ENCODE measurements around the gene APBB3. TPM values are rescaled to one million over a fixed set of nuclear protein-coding genes. Genes with fewer than 3 reads are reported as not detected.
"Not testable (repeated sequence)": the region's sequence is repeated elsewhere in the genome, so short reads cannot be mapped to it uniquely, and the experiment has no call there.

APBB3 gene
- 3.3 and 6.7 TPM in 2 replicates for total RNA-seq

- peak; percentile 99 for DNase-seq (ENCODE audit: low read depth in 2 of 2)
These were observed at the start of gene APBB3, which contains the start of gene SLC35A4 for GRCh38 chr5:140564196-140565023. Gene APBB3 (minus strand): TSS chr5:140564598. CDS start chr5:140564245, 353 bp downstream. Gene SLC35A4 (plus strand): TSS chr5:140564828. CDS start chr5:140567170, 2,342 bp downstream.

GRCh38 chr5:140611020-140611521, 46.7 kb upstream of the APBB3 start:
- DNase-seq (ENCODE audit: low read depth in 2 of 2): peak; percentile 50 to 53

- DNase-seq (ENCODE audit: low read depth in 2 of 2): peak in 1 of 2 donors; percentile 76
These were observed 44.7 kb upstream of the APBB3 start for GRCh38 chr5:140609126-140609525.

GRCh38 chr5:140608722-140609121, 44.3 kb upstream of the APBB3 start:
- no peak for DNase-seq (ENCODE audit: low read depth in 2 of 2)

- DNase-seq (ENCODE audit: low read depth in 2 of 2): no peak
These were observed 42.6 kb upstream of the APBB3 start for GRCh38 chr5:140607031-140607430.

GRCh38 chr5:140605879-140606278, 41.5 kb upstream of the APBB3 start:
- DNase-seq (ENCODE audit: low read depth in 2 of 2): no peak

GRCh38 chr5:140603734-140604133, 39.3 kb upstream of the APBB3 start:
- DNase-seq (ENCODE audit: low read depth in 2 of 2): no peak

- not testable (repeated sequence) for DNase-seq (ENCODE audit: low read depth in 2 of 2)
These were observed 39.0 kb upstream of the APBB3 start for GRCh38 chr5:140603446-140603698.

GRCh38 chr5:140602147-140602546, 37.7 kb upstream of the APBB3 start:
- DNase-seq (ENCODE audit: low read depth in 2 of 2): no peak

- no peak for DNase-seq (ENCODE audit: low read depth in 2 of 2)
These were observed 35.7 kb upstream of the APBB3 start for GRCh38 chr5:140600096-140600495.

GRCh38 chr5:140598836-140599235, 34.4 kb upstream of the APBB3 start:
- DNase-seq (ENCODE audit: low read depth in 2 of 2): no peak

GRCh38 chr5:140596321-140596741, 31.9 kb upstream of the APBB3 start:
- DNase-seq (ENCODE audit: low read depth in 2 of 2): no peak

- DNase-seq (ENCODE audit: low read depth in 2 of 2): peak; percentile 27 to 49
These were observed 31.3 kb upstream of the APBB3 start for GRCh38 chr5:140595538-140596300.

GRCh38 chr5:140594169-140594568, 29.8 kb upstream of the APBB3 start:
- no peak for DNase-seq (ENCODE audit: low read depth in 2 of 2)

- not testable (repeated sequence) for DNase-seq (ENCODE audit: low read depth in 2 of 2)
These were observed 28.7 kb upstream of the APBB3 start for GRCh38 chr5:140593070-140593469.

GRCh38 chr5:140591747-140592372, 27.5 kb upstream of the APBB3 start:
- peak in 1 of 2 donors; percentile 49 for DNase-seq (ENCODE audit: low read depth in 2 of 2)

- no peak for DNase-seq (ENCODE audit: low read depth in 2 of 2)
These were observed 26.5 kb upstream of the APBB3 start for GRCh38 chr5:140590861-140591260.

- DNase-seq (ENCODE audit: low read depth in 2 of 2): peak; percentile 37 to 83
These were observed 24.1 kb upstream of the APBB3 start for GRCh38 chr5:140588311-140589070.

GRCh38 chr5:140587495-140587894, 23.1 kb upstream of the APBB3 start:
- no peak for DNase-seq (ENCODE audit: low read depth in 2 of 2)

- not testable (repeated sequence) for DNase-seq (ENCODE audit: low read depth in 2 of 2)
These were observed 14.9 kb upstream of the APBB3 start for GRCh38 chr5:140579188-140579747.

GRCh38 chr5:140576776-140577201, 12.4 kb upstream of the APBB3 start:
- DNase-seq (ENCODE audit: low read depth in 2 of 2): peak; percentile 28 to 49

All from lung microvascular endothelial cell (primary cell).